Erythroblast (primary cell): ENCODE data around the gene SETD6.

Experiments
- GATA1 ChIP-seq: IDR thresholded peaks from 2 replicates; pipeline ENCODE4 v1.6.1; 2011; ENCODE audit warnings: low read depth, mild to moderate bottlenecking, control low read depth, low read length, moderate library complexity
- POLR2A ChIP-seq: IDR thresholded peaks from 2 replicates; pipeline ENCODE4 v1.6.1; 2011; ENCODE audit warnings: mild to moderate bottlenecking, low read length

- no peak for TF ChIP-seq GATA1
- no peak for TF ChIP-seq POLR2A
These were observed 42.5 kb upstream of the SETD6 start for GRCh38 chr16:58472827-58473226.
